ENCODE data around the gene HINFP. TPM values are rescaled to one million over a fixed set of nuclear protein-coding genes. Genes with fewer than 3 reads are reported as not detected.

HINFP gene
- total and polyA plus RNA-seq, 2 of the 4 experiments (the other 2 are of a cell fraction): 9.1 to 15.3 TPM

GRCh38 chr11:119145551-119145950 is 24.2 kb downstream of the HINFP start:
- H2AFZ ChIP-seq (replicated peaks; ENCODE audit: low read length, poor library complexity): no peak overlapping the region
- no TSS peak for BruUV-seq (replicated peaks)
- H3K4me1 ChIP-seq (ENCODE audit: control insufficient read depth, insufficient read depth, low read length): 0 out of 2 replicates have a peak, but pooled peaks cover 2% of the 10 kb centered on the region

More at GRCh38 chr11:119145551-119145950, 24.2 kb downstream of the HINFP start:
- dilution Hi-C loops (cut with HindIII; ENCODE audit: low sequenced_read_pairs, unreplicated experiment): no loop called here
- Histone ChIP-seq H3K9me1 (ENCODE audit: insufficient read depth, low read length) (no peaks in the 10 kb centered on the region; the same call in 1 of the 2 replicates), H4K91ac (ENCODE audit: insufficient read depth, low read depth, low read length) (no peak overlapping the region), H4K20me1 (ENCODE audit: insufficient read depth, low read length) (no peaks in the 10 kb centered on the region), H2AK9ac (replicated peaks; ENCODE audit: low read depth, low read length, poor library complexity) (no peak overlapping the region), H3K9me3 (ENCODE audit: control insufficient read depth, insufficient read depth, low read length) (no peaks in the 10 kb centered on the region), H3K14ac (replicated peaks; ENCODE audit: low read depth, low read length) (no peak overlapping the region), H2BK15ac (ENCODE audit: low read depth, low read length) (no peak overlapping the region), H2AK5ac (ENCODE audit: low read depth, low read length) (no peak overlapping the region), H3K36me3 (ENCODE audit: control insufficient read depth, insufficient read depth, low read length) (no peaks in the 10 kb centered on the region), H3K27me3 (ENCODE audit: control insufficient read depth, insufficient read depth, low read length) (peaks cover 30% of the 10 kb centered on the region), H2BK120ac (ENCODE audit: low read depth, low read length) (no peak overlapping the region), H3K79me1 (ENCODE audit: low read depth in 1 of 2, low read length in 2 of 2) (no peaks in the 10 kb centered on the region), H3K27ac (ENCODE audit: insufficient read depth, low read length) (no peak overlapping the region), H4K5ac (ENCODE audit: low read depth, low read length) (no peak overlapping the region), H3K9ac (ENCODE audit: low read depth, low read length) (no peak overlapping the region), H3K23ac (ENCODE audit: low read depth, low read length) (no peak overlapping the region), H3K18ac (ENCODE audit: low read depth, low read length) (no peak overlapping the region), H3K4me2 (ENCODE audit: low read depth, low read length) (no peak overlapping the region), H3K56ac (ENCODE audit: extremely low read depth, insufficient read depth, low read length) (no peak overlapping the region), H3K4me3 (ENCODE audit: insufficient read depth, low read depth, low read length) (no peak overlapping the region), H2BK20ac (ENCODE audit: low read depth, low read length) (no peak overlapping the region), H3K4ac (ENCODE audit: low read depth, low read length) (no peak overlapping the region), H4K8ac (ENCODE audit: low read depth in 2 of 2, low read length in 2 of 2) (no peak overlapping the region), H2BK5ac (ENCODE audit: low read depth, low read length, poor library complexity, severe bottlenecking) (no peak overlapping the region)
- 44% methylated on average over 3 of the region's 3 CpGs; no CpG with 5 or more reads in 1 of the 2 experiments for WGBS, 2 experiments (ENCODE audit: extremely low coverage in 2 of 2, insufficient read length in 1 of 2)
- TF ChIP-seq SMC3 (IDR thresholded peaks at IDR 0.05; ENCODE audit: low read depth, low read length) (no peak), MAFK (IDR thresholded peaks at IDR 0.05; ENCODE audit: low read depth, low read length) (no peak), ELK1 (IDR thresholded peaks at IDR 0.05; ENCODE audit: borderline replicate concordance, low read depth, low read length) (no peak), RFX5 (IDR thresholded peaks at IDR 0.05; ENCODE audit: low read depth, low read length) (no peak), RAD21 (IDR thresholded peaks at IDR 0.05; ENCODE audit: low read length) (no peak), CHD1 (IDR thresholded peaks at IDR 0.05; ENCODE audit: low read depth, low read length) (no peak), MXI1 (IDR thresholded peaks at IDR 0.05; ENCODE audit: borderline replicate concordance, low read depth, low read length) (no peak), NFE2L2 (IDR thresholded peaks at IDR 0.05; ENCODE audit: low read depth, low read length) (no peak)
- intact Hi-C loops (cut with micrococcal nuclease): loop anchor here (1.0 to 5.0 kb wide), 3 partner anchors 52 to 192 kb away; no protein-coding TSS in a partner anchor
- in situ Hi-C loops (cut with MboI; ENCODE audit: low sequenced_read_pairs): no loop called here
- no peak for DNase-seq
- CTCF ChIA-PET: interaction anchor here (0.7 to 1.2 kb wide), 10 partner anchors 10 to 193 kb away, joined by 3 to 6 read pairs (median 3); partner anchors contain the start of gene DPAGT1
- POLR2A ChIA-PET (ENCODE audit: unreplicated experiment): no interaction called here
- ATAC-seq (ENCODE audit: low read depth): no peak

All from IMR-90 (cell line).